Suprapubic skin (tissue), 3 donors: ENCODE results near the gene CLEC16A.

Experiments
- CTCF ChIP-seq, 2 donors: fragments of 200-600 bp in 1 of 2; fragments of 450-650 bp in 1 of 2; sonication (generic) in 1 of 2; IDR thresholded peaks; one replicate each; pipeline ENCODE4 v1.5.1; 2016 to 2019; ENCODE audit warnings: antibody characterized with exemption in 2 of 2, mild to moderate bottlenecking in 1 of 2, moderate library complexity in 1 of 2
- POLR2AphosphoS5 ChIP-seq, 3 donors: sonication (generic); formaldehyde crosslinking; IDR thresholded peaks; one replicate each; pipeline ENCODE4 v1.6.1; 2017; ENCODE audit warnings: antibody characterized with exemption in 3 of 3

- TF ChIP-seq CTCF (IDR thresholded peaks at IDR 0.05) (no peak), POLR2AphosphoS5 (IDR thresholded peaks at IDR 0.05) (peak in 1 of 3 donors; percentile 65)
Measured at GRCh38 chr16:11038777-11039176, 94.4 kb downstream of the CLEC16A start.
